Medulla oblongata (tissue), 1 donor: ENCODE data around the gene ELAVL1.
"Not testable (repeated sequence)": the region's sequence is repeated elsewhere in the genome, so short reads cannot be mapped to it uniquely, and the experiment has no call there.

Source experiments
- DNase-seq: peaks from one replicate; pipeline ENCODE4 v3.0.0-alpha.2; 2015; ENCODE audit errors: extremely low spot score

Gene ELAVL1

GRCh38 chr19:7941895-7942596, 63.4 kb downstream of the ELAVL1 start:
- no peak for DNase-seq

GRCh38 chr19:7940841-7941240, 64.6 kb downstream of the ELAVL1 start:
- DNase-seq, result no peak

- no peak for DNase-seq
These were observed 70.7 kb downstream of the ELAVL1 start for GRCh38 chr19:7934766-7935165.

GRCh38 chr19:7933828-7934725, 71.4 kb downstream of the ELAVL1 start:
- DNase-seq, result no peak

GRCh38 chr19:7933411-7933810, 72.0 kb downstream of the ELAVL1 start:
- no peak for DNase-seq

GRCh38 chr19:7932930-7933300, 72.5 kb downstream of the ELAVL1 start:
- DNase-seq, result no peak

- DNase-seq, result no peak
These were observed 73.0 kb downstream of the ELAVL1 start for GRCh38 chr19:7932276-7932929.

- no peak for DNase-seq
These were observed 74.0 kb downstream of the ELAVL1 start for GRCh38 chr19:7931221-7932061.

GRCh38 chr19:7930765-7931164, 74.7 kb downstream of the ELAVL1 start:
- no peak for DNase-seq

- not testable (repeated sequence) for DNase-seq
These were observed 75.4 kb downstream of the ELAVL1 start for GRCh38 chr19:7930030-7930429.

GRCh38 chr19:7928741-7929701, 76.4 kb downstream of the ELAVL1 start:
- DNase-seq, result no peak

- DNase-seq, result no peak
These were observed 77.1 kb downstream of the ELAVL1 start for GRCh38 chr19:7928334-7928706.

GRCh38 chr19:7927605-7928333, 77.7 kb downstream of the ELAVL1 start:
- DNase-seq, result no peak

- no peak for DNase-seq
These were observed 78.5 kb downstream of the ELAVL1 start for GRCh38 chr19:7926727-7927604.

- peak; percentile 20 for DNase-seq
These were observed 79.3 kb downstream of the ELAVL1 start, which contains the start of gene CTXN1 for GRCh38 chr19:7926021-7926726. TSS of gene CTXN1 (minus strand) at chr19:7926135. CDS start at chr19:7925538, 597 bp downstream.

GRCh38 chr19:7925171-7925851, 80.1 kb downstream of the ELAVL1 start:
- DNase-seq, result peak; percentile 21

GRCh38 chr19:7924651-7925170, 80.7 kb downstream of the ELAVL1 start:
- no peak for DNase-seq
